ENCODE results near the gene ZNF236. TPM values are rescaled to one million over a fixed set of nuclear protein-coding genes. Genes with fewer than 3 reads are reported as not detected.

The ZNF236 gene
- total and polyA plus RNA-seq, 2 of the 13 experiments (the other 11 are each of a cell fraction or from before 2014, with no cell fraction given) = 3.0 to 7.2 TPM

- intact Hi-C loops (cut with micrococcal nuclease; ENCODE audit: unreplicated experiment) = no loop called here
- H3K79me2 ChIP-seq (ENCODE audit: insufficient read depth, low read length) = no peaks in the 10 kb centered on the region
Measured at GRCh38 chr18:76953156-76953555, 130.8 kb downstream of the ZNF236 start.

More at GRCh38 chr18:76953156-76953555, 130.8 kb downstream of the ZNF236 start:
- peaks cover 14% of the 10 kb centered on the region for H3K4me1 ChIP-seq (ENCODE audit: insufficient read depth, low read length)
- H2AFZ ChIP-seq (ENCODE audit: low read length) = no peak overlapping the region
- WGBS (ENCODE audit: low lambda C conversion rate) = 87% methylated on average over 6 of the region's 6 CpGs
- in situ Hi-C loops (cut with HindIII; ENCODE audit: extremely low pct_ligation_motif_present, low pct_unique_long_range_greater_than_20kb) = no loop called here
- ChIA-PET POLR2A (no interaction called here), CTCF (ENCODE audit: low intra/inter-chr PET ratio, low total read pairs) (no interaction called here)
- H3K9me3 ChIP-seq (ENCODE audit: low read length) = no peaks in the 10 kb centered on the region
- H3K9ac ChIP-seq (ENCODE audit: insufficient read depth, low read depth, low read length) = no peak overlapping the region
- FAIRE-seq = no peak
- no peak overlapping the region for H3K4me3 ChIP-seq (replicated peaks in 1 of 3; ENCODE audit: insufficient read depth in 1 of 3, low read depth in 2 of 3, low read length in 3 of 3)
- no peak for DNase-seq (ENCODE audit: low spot score)
- no TSS peak for BruUV-seq (replicated peaks)
- no peak for ATAC-seq
- no peaks in the 10 kb centered on the region for H3K27me3 ChIP-seq (ENCODE audit: control insufficient read depth in 1 of 2, insufficient read depth in 2 of 2, low read length in 2 of 2)
- no peak overlapping the region for H3K27ac ChIP-seq (ENCODE audit: extremely low read length, insufficient read depth, low read length)
- H3K4me2 ChIP-seq (ENCODE audit: low read depth, low read length) = no peak overlapping the region
- H3K36me3 ChIP-seq (replicated peaks in 1 of 2; ENCODE audit: control insufficient read depth in 1 of 2, insufficient read depth in 2 of 2, low read length in 2 of 2) = peaks cover 7 to 13% of the 10 kb centered on the region in 2 experiments; a peak in 3 of 5 replicates
- no peak for TF ChIP-seq SOX6 (IDR thresholded peaks at IDR 0.05)
- TF ChIP-seq SOX6 (CRISPR knock-in tag; IDR thresholded peaks at IDR 0.05) = no peak
- TF ChIP-seq PRDM15 (CRISPR knock-in tag; IDR thresholded peaks at IDR 0.05) = no peak
- no peak for TF ChIP-seq ZNF235 (CRISPR knock-in tag; IDR thresholded peaks at IDR 0.05; ENCODE audit: borderline replicate concordance)
- no peak for TF ChIP-seq FUBP1 (CRISPR knock-in tag; IDR thresholded peaks at IDR 0.05; ENCODE audit: borderline replicate concordance)
- TF ChIP-seq AHDC1 (CRISPR knock-in tag; IDR thresholded peaks at IDR 0.05; ENCODE audit: borderline replicate concordance) = no peak
- no peak for TF ChIP-seq MIER2 (CRISPR knock-in tag; IDR thresholded peaks at IDR 0.05)
- TF ChIP-seq ZNF883 (CRISPR knock-in tag; IDR thresholded peaks at IDR 0.05; ENCODE audit: not compliant biosample characterization) = no peak
- TF ChIP-seq POGZ (CRISPR knock-in tag; IDR thresholded peaks at IDR 0.05) = no peak
- TF ChIP-seq ZNF605 (CRISPR knock-in tag; IDR thresholded peaks at IDR 0.05) = no peak
- no peak for TF ChIP-seq ZNF383 (CRISPR knock-in tag; IDR thresholded peaks at IDR 0.05; ENCODE audit: borderline replicate concordance)
- TF ChIP-seq CENPT (CRISPR knock-in tag; IDR thresholded peaks at IDR 0.05; ENCODE audit: low read depth) = no peak
- TF ChIP-seq DBP (CRISPR knock-in tag; IDR thresholded peaks at IDR 0.05; ENCODE audit: not compliant biosample characterization) = no peak
- H4K20me1 ChIP-seq (ENCODE audit: insufficient read depth, low read length) = no peaks in the 10 kb centered on the region
